AG04450 (cell line): ENCODE data around the gene TBRG1. TPM values are rescaled to one million over a fixed set of nuclear protein-coding genes. Genes with fewer than 3 reads are reported as not detected.

ENCODE experiments used
- CTCF ChIA-PET: fragments of 300-600, 350-600 bp; formaldehyde crosslinking; extraction: SDS; loops from one replicate; lab custom pipeline; 2022; ENCODE audit warnings: antibody characterized with exemption, inconsistent platforms; lab: Charles Lee
- POLR2A ChIA-PET: fragments of 350-600 bp; formaldehyde crosslinking; extraction: SDS; loops from one replicate; lab custom pipeline; 2021; ENCODE audit warnings: antibody characterized with exemption, inconsistent platforms; lab: Yijun Ruan, JAX
- DNase-seq: peaks from one replicate; pipeline ENCODE4 v3.0.0-alpha.2; 2011; ENCODE audit warnings: low read depth, low spot score
- H3K27ac ChIP-seq: one replicate; pipeline ENCODE4 v1.5.1; 2012; ENCODE audit warnings: low read depth, low read length, control low read depth
- H3K27me3 ChIP-seq: one replicate; pipeline ENCODE4 v1.6.0; 2012; ENCODE audit warnings: low read length; ENCODE audit not compliant: control insufficient read depth, insufficient read depth
- H3K4me3 ChIP-seq: 2 replicates; pipeline ENCODE4 v1.5.1; 2011; ENCODE audit warnings: mild to moderate bottlenecking, low read depth, low read length, control low read depth
- H3K9me3 ChIP-seq: 2 replicates; pipeline ENCODE4 v1.5.1; 2012; ENCODE audit warnings: low read length; ENCODE audit not compliant: control insufficient read depth, insufficient read depth
- CTCF ChIP-seq: IDR thresholded peaks from 2 replicates; pipeline ENCODE4 v1.5.1; 2011; ENCODE audit warnings: low read depth, low read length, control low read depth, inconsistent platforms
- polyA plus RNA-seq: library from polyadenylated mRNA; depleted of rRNA; stranded (reverse); fragments of >200 nt; gene quantifications from 2 replicates; pipeline ENCODE4 v1.2.3, GENCODE V29; 2011

TBRG1 gene
- polyA plus RNA-seq, 1 experiment: 30.9 TPM

- TF ChIP-seq CTCF: no peak
- no peaks in the 10 kb centered on the region for H3K9me3 ChIP-seq
- no peak for DNase-seq
- ChIA-PET POLR2A (interaction anchor here (1.1 to 1.4 kb wide), 2 partner anchors 68 to 126 kb away, joined by 3 to 4 read pairs; no protein-coding TSS in a partner anchor), CTCF (interaction anchor here (0.7 to 8.7 kb wide), 6 partner anchors 28 to 194 kb away, joined by 3 to 164 read pairs (median 4); partner anchors contain the start of gene ROBO3)
- no peaks in the 10 kb centered on the region for H3K27me3 ChIP-seq
- no peak overlapping the region for H3K27ac ChIP-seq
- H3K4me3 ChIP-seq: peak overlapping the region; percentile 74
Observed at GRCh38 chr11:124672536-124673215, 50.0 kb downstream of the TBRG1 start.

GRCh38 chr11:124673333-124674167, 50.9 kb downstream of the TBRG1 start, which contains the start of the genes SIAE and SPA17:
TSS of gene SIAE (minus strand) at chr11:124673739. CDS start at chr11:124673708, 31 bp downstream.
TSS of gene SPA17 (plus strand) at chr11:124673904. CDS start at chr11:124675265, 1,361 bp downstream.
- POLR2A ChIA-PET: interaction anchor here (0.6 to 1.4 kb wide), 7 partner anchors 66 to 210 kb away, joined by 3 to 5 read pairs (median 3); partner anchors contain the start of gene NRGN
- peak; percentile 92 for DNase-seq

GRCh38 chr11:124674168-124674517, 51.5 kb downstream of the TBRG1 start:
- ChIA-PET POLR2A (interaction anchor here (0.7 to 1.4 kb wide), 5 partner anchors 65 to 126 kb away, joined by 3 to 5 read pairs (median 3); partner anchors contain the start of gene NRGN), CTCF (interaction anchor here (0.6 to 8.7 kb wide), 6 partner anchors 29 to 402 kb away, joined by 3 to 164 read pairs (median 4); partner anchors contain the start of gene ROBO3)
- no peak for TF ChIP-seq CTCF
- peak overlapping the region; percentile 69 for H3K27ac ChIP-seq
- peak overlapping the region; percentile 74 for H3K4me3 ChIP-seq
- no peak for DNase-seq
- no peaks in the 10 kb centered on the region for H3K9me3 ChIP-seq
- H3K27me3 ChIP-seq: no peaks in the 10 kb centered on the region

More at GRCh38 chr11:124673333-124674167, 50.9 kb downstream of the TBRG1 start, which contains the start of the genes SIAE and SPA17:
- TF ChIP-seq CTCF: no peak
- peak within 1 kb of the TSS; percentile 69 for H3K27ac ChIP-seq
- no peaks in the 10 kb centered on the region for H3K9me3 ChIP-seq
- CTCF ChIA-PET: interaction anchor here (0.6 to 8.7 kb wide), 8 partner anchors 29 to 403 kb away, joined by 3 to 164 read pairs (median 4); partner anchors contain the start of gene ROBO3
- no peaks in the 10 kb centered on the region for H3K27me3 ChIP-seq
- H3K4me3 ChIP-seq: peak within 1 kb of the TSS; percentile 74

GRCh38 chr11:124674571-124674970, 51.9 kb downstream of the TBRG1 start:
- H3K27me3 ChIP-seq: no peaks in the 10 kb centered on the region
- TF ChIP-seq CTCF: no peak
- peak overlapping the region; percentile 74; the same call in 1 of the 2 replicates for H3K4me3 ChIP-seq
- H3K9me3 ChIP-seq: no peaks in the 10 kb centered on the region
- CTCF ChIA-PET: interaction anchor here (0.9 to 8.7 kb wide), 3 partner anchors 30 to 163 kb away, joined by 3 to 164 read pairs (median 4); no protein-coding TSS in a partner anchor
- no peak for DNase-seq
- no peak overlapping the region for H3K27ac ChIP-seq
- POLR2A ChIA-PET: no interaction called here
